Mesothelial cell of epicardium (in vitro differentiated cells): ENCODE measurements around the gene TMEM120A. TPM values are rescaled to one million over a fixed set of nuclear protein-coding genes. Genes with fewer than 3 reads are reported as not detected.
"Not testable (repeated sequence)": the region's sequence is repeated elsewhere in the genome, so short reads cannot be mapped to it uniquely, and the experiment has no call there.

Experiments used
- DNase-seq, 2 experiments: peaks; one replicate each; pipeline ENCODE4 v3.0.0; 2021; ENCODE audit warnings: low spot score in 2 of 2; ENCODE audit not compliant: unreplicated experiment in 2 of 2
- H3K27ac Mint-ChIP-seq: 2 replicates; pipeline ENCODE4 v1.8.0; 2021; ENCODE audit warnings: mixed read lengths
- H3K27me3 Mint-ChIP-seq: 2 replicates; pipeline ENCODE4 v1.8.0; 2021; ENCODE audit warnings: low read depth, mixed read lengths
- H3K36me3 Mint-ChIP-seq: 2 replicates; pipeline ENCODE4 v1.8.0; 2021; ENCODE audit warnings: mixed read lengths
- H3K4me1 Mint-ChIP-seq: 2 replicates; pipeline ENCODE4 v1.8.0; 2021; ENCODE audit warnings: mixed read lengths
- H3K4me3 Mint-ChIP-seq: 2 replicates; pipeline ENCODE4 v1.8.0; 2021; ENCODE audit warnings: mild to moderate bottlenecking, moderate library complexity, mixed read lengths
- H3K9me3 Mint-ChIP-seq: 2 replicates; pipeline ENCODE4 v1.8.0; 2021; ENCODE audit warnings: mixed read lengths
- total RNA-seq: library from RNA; stranded (reverse); gene quantifications from 3 replicates; pipeline ENCODE4 v1.2.1, GENCODE V29; 2021
- TF ChIP-seq, protein P1 (sequence below): fragments of 200-600 bp; sonication (generic); IDR thresholded peaks from one replicate; pipeline ENCODE4 v1.5.0; 2021; ENCODE audit warnings: antibody characterized with exemption; ENCODE audit not compliant: unreplicated experiment

The TMEM120A gene
- total RNA-seq, 1 donor from 2014 or later: 17.8 TPM

DNA sequence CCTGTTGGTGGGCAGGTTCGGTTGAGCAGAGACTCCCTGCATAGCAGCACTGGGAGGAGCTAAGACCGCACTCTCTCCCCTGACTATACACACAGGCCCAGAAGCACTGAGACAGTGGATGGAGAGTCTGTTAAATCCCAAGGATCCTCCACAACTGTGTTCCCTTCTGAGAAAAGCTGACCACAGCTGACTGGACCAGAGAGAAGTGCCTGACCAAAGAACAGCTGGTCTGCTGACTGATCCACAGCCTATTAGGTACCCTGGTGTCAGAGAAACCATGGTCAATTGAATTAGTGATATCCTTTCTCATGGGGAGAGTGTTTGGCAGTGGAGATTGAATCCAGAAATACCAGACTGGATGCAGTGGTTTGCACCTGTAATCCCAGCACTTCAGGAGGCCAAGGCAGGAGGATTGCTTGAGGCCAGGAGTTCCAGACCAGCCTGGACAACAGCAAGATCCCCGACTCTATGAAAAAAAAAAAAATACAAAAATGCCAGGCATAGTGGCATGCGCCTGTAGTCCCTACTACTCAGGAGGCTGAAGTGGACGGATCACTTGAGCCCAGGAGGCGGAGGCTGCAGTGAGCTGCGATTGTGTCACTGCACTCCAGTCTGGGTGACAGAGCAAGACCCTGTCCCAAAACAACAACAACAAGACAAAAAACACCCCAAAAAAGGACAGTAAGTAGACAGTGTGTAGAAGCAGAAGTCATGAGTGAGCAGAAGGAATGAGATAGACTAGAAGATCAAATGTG, 27.8 kb upstream of the TMEM120A start:
- Mint-ChIP-seq H3K4me1 (no peaks in the 10 kb centered on the region), H3K27me3 (no peaks in the 10 kb centered on the region), H3K36me3 (peaks cover 40% of the 10 kb centered on the region), H3K9me3 (peaks cover 8% of the 10 kb centered on the region), H3K27ac (no peak overlapping the region), H3K4me3 (no peak overlapping the region)
- TF ChIP-seq, protein P1, sequence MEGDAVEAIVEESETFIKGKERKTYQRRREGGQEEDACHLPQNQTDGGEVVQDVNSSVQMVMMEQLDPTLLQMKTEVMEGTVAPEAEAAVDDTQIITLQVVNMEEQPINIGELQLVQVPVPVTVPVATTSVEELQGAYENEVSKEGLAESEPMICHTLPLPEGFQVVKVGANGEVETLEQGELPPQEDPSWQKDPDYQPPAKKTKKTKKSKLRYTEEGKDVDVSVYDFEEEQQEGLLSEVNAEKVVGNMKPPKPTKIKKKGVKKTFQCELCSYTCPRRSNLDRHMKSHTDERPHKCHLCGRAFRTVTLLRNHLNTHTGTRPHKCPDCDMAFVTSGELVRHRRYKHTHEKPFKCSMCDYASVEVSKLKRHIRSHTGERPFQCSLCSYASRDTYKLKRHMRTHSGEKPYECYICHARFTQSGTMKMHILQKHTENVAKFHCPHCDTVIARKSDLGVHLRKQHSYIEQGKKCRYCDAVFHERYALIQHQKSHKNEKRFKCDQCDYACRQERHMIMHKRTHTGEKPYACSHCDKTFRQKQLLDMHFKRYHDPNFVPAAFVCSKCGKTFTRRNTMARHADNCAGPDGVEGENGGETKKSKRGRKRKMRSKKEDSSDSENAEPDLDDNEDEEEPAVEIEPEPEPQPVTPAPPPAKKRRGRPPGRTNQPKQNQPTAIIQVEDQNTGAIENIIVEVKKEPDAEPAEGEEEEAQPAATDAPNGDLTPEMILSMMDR: no peak
- no peak for DNase-seq

DNA sequence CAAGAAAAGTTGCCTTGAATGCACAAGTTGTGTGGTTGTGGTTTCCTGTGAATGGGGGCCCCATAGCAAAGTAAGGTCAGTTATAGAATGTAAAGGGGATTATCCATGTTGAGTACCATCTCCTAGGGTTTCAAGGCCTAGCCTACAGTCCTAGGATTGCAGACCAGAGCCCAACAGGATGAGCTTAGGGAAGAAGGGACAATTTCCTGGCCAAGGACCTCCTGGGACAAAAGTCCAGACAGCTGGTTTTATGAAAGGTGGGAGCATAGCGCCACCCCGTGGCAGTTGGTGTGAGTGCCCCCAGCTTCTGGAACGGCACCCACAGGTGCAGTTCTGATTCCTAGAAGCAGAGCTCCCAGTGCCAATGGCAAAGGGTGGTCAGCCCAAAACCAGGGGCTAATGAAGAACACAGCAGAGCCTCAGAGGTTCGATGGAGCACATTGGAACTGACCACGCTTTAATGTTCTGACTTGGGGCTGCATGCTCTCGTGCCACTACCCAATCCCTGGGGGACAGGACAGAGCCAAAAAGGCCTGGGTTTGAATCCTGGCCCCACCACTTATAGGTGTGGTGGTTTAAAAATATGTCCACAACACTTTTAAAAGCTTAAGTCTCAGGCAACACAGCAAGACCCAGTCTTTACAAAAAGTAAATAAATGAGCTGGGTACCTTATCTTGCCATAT, 25.8 kb upstream of the TMEM120A start:
- no peaks in the 10 kb centered on the region for H3K27me3 Mint-ChIP-seq
- H3K4me1 Mint-ChIP-seq: no peaks in the 10 kb centered on the region
- H3K27ac Mint-ChIP-seq: no peak overlapping the region
- TF ChIP-seq, protein P1: peak; percentile 77
- DNase-seq: peak; percentile 37 to 63
- H3K9me3 Mint-ChIP-seq: peaks cover 18% of the 10 kb centered on the region
- no peak overlapping the region for H3K4me3 Mint-ChIP-seq
- H3K36me3 Mint-ChIP-seq: peaks cover 42% of the 10 kb centered on the region

- H3K4me1 Mint-ChIP-seq, DNase-seq, H3K27me3 Mint-ChIP-seq, H3K27ac Mint-ChIP-seq, H3K4me3 Mint-ChIP-seq: not testable (repeated sequence)
- H3K36me3 Mint-ChIP-seq: peaks cover 41% of the 10 kb centered on the region
- peaks cover 18% of the 10 kb centered on the region for H3K9me3 Mint-ChIP-seq
Observed at GRCh38 chr7:76018520-76018919, 24.1 kb upstream of the TMEM120A start.

DNA sequence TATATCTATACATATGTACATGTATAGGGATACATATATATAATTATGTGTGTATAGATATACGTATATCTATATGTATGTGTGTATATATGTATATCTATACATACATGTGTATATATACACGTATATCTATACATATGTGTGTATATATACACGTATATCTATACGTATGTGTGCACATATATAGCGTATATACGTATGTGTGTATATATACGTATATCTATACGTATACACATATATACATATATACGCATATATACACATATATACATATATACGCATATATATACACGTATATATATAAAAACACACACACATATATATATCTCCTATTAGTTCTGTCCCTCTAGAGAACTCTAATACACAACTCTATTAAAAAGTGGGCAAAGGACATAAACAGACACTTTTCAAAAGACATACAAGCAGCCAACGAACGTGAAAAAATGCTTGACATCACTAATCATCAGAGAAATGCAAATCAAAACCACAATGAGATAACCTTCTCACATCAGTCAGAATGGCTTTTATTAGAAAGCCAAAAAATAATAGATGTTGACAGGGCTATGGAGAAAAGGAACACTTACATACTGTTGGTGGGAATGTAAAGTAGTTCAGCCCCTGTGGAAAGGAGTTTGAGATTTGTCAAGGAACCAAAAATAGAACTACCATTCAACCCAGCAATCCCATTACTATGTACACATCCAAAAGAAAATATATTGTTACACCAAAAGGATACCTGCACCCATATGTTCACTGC, 22.0 kb upstream of the TMEM120A start:
- Mint-ChIP-seq H3K36me3 (peaks cover 35% of the 10 kb centered on the region), H3K4me1 (no peaks in the 10 kb centered on the region), H3K4me3 (no peak overlapping the region), H3K27me3 (no peaks in the 10 kb centered on the region), H3K9me3 (peaks cover 18% of the 10 kb centered on the region), H3K27ac (no peak overlapping the region)
- TF ChIP-seq, protein P1: no peak
- DNase-seq: no peak

DNA sequence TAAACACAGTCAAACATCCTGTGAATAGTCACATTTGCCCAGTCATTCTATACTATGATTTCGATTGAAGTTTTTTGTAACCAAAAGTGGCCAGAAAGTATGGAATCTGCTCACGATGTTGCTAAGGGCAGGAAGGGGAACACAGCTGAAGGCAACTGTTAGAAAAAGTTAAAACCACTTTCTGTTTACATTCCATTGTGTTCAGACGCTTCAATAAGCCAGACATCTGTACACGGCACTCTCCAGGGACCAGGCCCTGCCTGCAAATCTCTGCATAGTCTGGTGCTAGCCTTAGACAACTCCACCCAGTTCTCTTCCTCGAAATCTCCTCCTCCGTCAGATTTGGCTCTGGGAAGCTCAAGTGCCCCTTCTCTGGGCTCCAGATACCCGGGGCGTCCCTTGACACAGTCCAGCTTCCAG, 17.1 kb upstream of the TMEM120A start:
- H3K27ac Mint-ChIP-seq: peak overlapping the region; percentile 40
- H3K4me3 Mint-ChIP-seq: no peak overlapping the region
- TF ChIP-seq, protein P1: no peak
- H3K9me3 Mint-ChIP-seq: peaks cover 6% of the 10 kb centered on the region
- H3K27me3 Mint-ChIP-seq: no peaks in the 10 kb centered on the region
- peaks cover 22% of the 10 kb centered on the region for H3K36me3 Mint-ChIP-seq
- no peak for DNase-seq
- no peaks in the 10 kb centered on the region for H3K4me1 Mint-ChIP-seq
